K562 (cell line): Measurements from ENCODE around the gene RGS7. TPM values are rescaled to one million over a fixed set of nuclear protein-coding genes. Genes with fewer than 3 reads are reported as not detected.

Source experiments
- ATAC-seq: fragments of 200-7000 bp; cut with Tn5 transposase; 3 replicates; pipeline ENCODE4 v1.9.1; 2020; ENCODE audit warnings: moderate library complexity
- BruUV-seq: library from RNA; stranded (reverse); fragments of 400-500 nt; replicated peaks from 2 replicates; lab custom pipeline; 2021; lab: Mats Ljungman, UMichigan
- CTCF ChIA-PET: fragments of 300-600 bp; formaldehyde crosslinking; extraction: SDS; loops from one replicate; lab custom pipeline; 2021; ENCODE audit warnings: low intra/inter-chr PET ratio; lab: Yijun Ruan, JAX
- POLR2A ChIA-PET: fragments of 300-600, 350-650 bp; sonication (Branson Sonifier 250); formaldehyde crosslinking; extraction: SDS; loops from one replicate; lab custom pipeline; 2021; ENCODE audit warnings: antibody characterized with exemption, inconsistent platforms; lab: Yijun Ruan, JAX
- DNase-seq, 4 experiments: peaks; one replicate each; pipeline versions ENCODE4 v3.0.0 to v3.0.0-alpha.2; 2011 to 2018; ENCODE audit warnings: low spot score in 3 of 4, mixed read lengths in 3 of 4; ENCODE audit errors: extremely low read depth in 1 of 4
- FAIRE-seq: peaks from 2 replicates; lab custom pipeline; 2011; peaks lifted over from hg19 to GRCh38; lab: Jason Lieb, UNC
- H2AFZ ChIP-seq: 2 replicates; pipeline ENCODE4 v1.6.0; 2011; ENCODE audit warnings: low read depth, low read length, control low read depth, inconsistent platforms
- H3K27ac ChIP-seq: fragments of 200-600 bp; 3 replicates; pipeline ENCODE4 v1.8.0; 2011; ENCODE audit warnings: low read depth, mild to moderate bottlenecking, control low read depth, inconsistent platforms, low read length, moderate library complexity, mixed read lengths; ENCODE audit errors: extremely low read depth
- H3K27me3 ChIP-seq, 2 experiments: fragments of 300-600 bp in 1 of 2; 2 replicates in 1 of 2; 3 replicates in 1 of 2; pipeline versions ENCODE4 v1.6.0 to v1.8.0; 2011; ENCODE audit warnings: inconsistent platforms in 2 of 2, low read length in 2 of 2, mild to moderate bottlenecking in 1 of 2, mixed read lengths in 1 of 2, moderate library complexity in 1 of 2; ENCODE audit not compliant: control insufficient read depth in 2 of 2, insufficient read depth in 2 of 2
- H3K36me3 ChIP-seq: fragments of 300-600 bp; 3 replicates; pipeline ENCODE4 v1.8.0; 2011; ENCODE audit warnings: mild to moderate bottlenecking, low read length, inconsistent platforms; ENCODE audit not compliant: control insufficient read depth, insufficient read depth
- H3K4me1 ChIP-seq, 2 experiments: fragments of 200-600 bp in 1 of 2; replicated peaks in 1 of 2; 2 replicates in 1 of 2; 3 replicates in 1 of 2; pipeline versions ENCODE4 v1.5.1 to v1.8.0; 2011; ENCODE audit warnings: inconsistent platforms in 2 of 2, low read length in 2 of 2, mild to moderate bottlenecking in 1 of 2, mixed read lengths in 1 of 2, moderate library complexity in 1 of 2; ENCODE audit not compliant: control insufficient read depth in 2 of 2, insufficient read depth in 2 of 2
- H3K4me2 ChIP-seq: 2 replicates; pipeline ENCODE4 v1.6.1; 2011; ENCODE audit warnings: low read length, control low read depth, inconsistent platforms, mixed read lengths; ENCODE audit not compliant: insufficient read depth
- H3K4me3 ChIP-seq: fragments of 200-600 bp; sonication (generic), shearing (Covaris generic); 2 replicates; pipeline ENCODE4 v1.5.1; 2016; ENCODE audit warnings: control low read depth, inconsistent platforms
- H3K79me2 ChIP-seq: fragments of 200-600 bp; 3 replicates; pipeline ENCODE4 v1.8.0; 2011; ENCODE audit warnings: low read length, inconsistent platforms; ENCODE audit not compliant: control insufficient read depth, insufficient read depth
- H3K9ac ChIP-seq, 2 experiments: 2 replicates each; pipeline versions ENCODE4 v1.6.0 to v1.6.1; 2011; ENCODE audit warnings: low read depth in 2 of 2, low read length in 2 of 2, control low read depth in 1 of 2, inconsistent platforms in 1 of 2, mild to moderate bottlenecking in 1 of 2, mixed read lengths in 1 of 2; ENCODE audit not compliant: insufficient read depth in 1 of 2
- H3K9me1 ChIP-seq: one replicate; pipeline ENCODE4 v1.6.0; 2011; ENCODE audit warnings: inconsistent platforms, mild to moderate bottlenecking, low read length, moderate library complexity; ENCODE audit not compliant: control insufficient read depth, insufficient read depth
- H3K9me3 ChIP-seq: replicated peaks from 2 replicates; pipeline ENCODE4 v1.5.1; 2011; ENCODE audit warnings: low read depth, low read length, inconsistent platforms; ENCODE audit not compliant: control insufficient read depth, insufficient read depth
- H4K20me1 ChIP-seq: replicated peaks from 2 replicates; pipeline ENCODE4 v1.6.1; 2011; ENCODE audit warnings: low read length, inconsistent platforms, mixed read lengths; ENCODE audit not compliant: control insufficient read depth, insufficient read depth
- CBX2 ChIP-seq: fragments of 200-600 bp; sonication (generic); IDR thresholded peaks from one replicate; pipeline ENCODE4 v1.6.1; 2012; ENCODE audit warnings: mild to moderate bottlenecking, low read length, inconsistent platforms; ENCODE audit not compliant: insufficient read depth, poor library complexity, severe bottlenecking
- KLF13 ChIP-seq: fragments of 450-650 bp; IDR thresholded peaks from 2 replicates; pipeline ENCODE4 v1.6.1; 2016; ENCODE audit warnings: missing genetic modification characterization, low read depth, mild to moderate bottlenecking, missing compliant biosample characterization, moderate library complexity, borderline replicate concordance
- MAFF ChIP-seq: IDR thresholded peaks from 2 replicates; pipeline ENCODE4 v1.6.1; 2012; ENCODE audit warnings: low read length, improper control_type of control experiment
- RNF2 ChIP-seq: sonication (generic); IDR thresholded peaks from 2 replicates; pipeline ENCODE4 v1.6.1; 2016
- SIX5 ChIP-seq, 2 experiments: IDR thresholded peaks; 2 replicates each; pipeline ENCODE4 v1.6.1; 2011; ENCODE audit warnings: low read length in 2 of 2, borderline replicate concordance in 1 of 2, low read depth in 1 of 2, mild to moderate bottlenecking in 1 of 2, moderate library complexity in 1 of 2; ENCODE audit not compliant: insufficient read depth in 1 of 2
- SOX6 ChIP-seq: fragments of 450-650 bp; IDR thresholded peaks from 2 replicates; pipeline ENCODE4 v1.6.1; 2014; ENCODE audit warnings: mild to moderate bottlenecking
- YY1 ChIP-seq, 3 experiments: IDR thresholded peaks; 2 replicates each; pipeline ENCODE4 v1.6.1; 2011; ENCODE audit warnings: low read length in 2 of 3, mild to moderate bottlenecking in 2 of 3, moderate library complexity in 2 of 3, borderline replicate concordance in 1 of 3, control low read depth in 1 of 3, low read depth in 1 of 3; ENCODE audit not compliant: insufficient read depth in 3 of 3, insufficient replicate concordance in 2 of 3, control insufficient read depth in 1 of 3, insufficient read length in 1 of 3; ENCODE audit errors: extremely low read depth in 1 of 3
- ZKSCAN8 ChIP-seq: fragments of 200-800 bp; sonication (Bioruptor generic); IDR thresholded peaks from 2 replicates; pipeline ENCODE4 v1.6.1; 2016; ENCODE audit warnings: missing genetic modification characterization, missing compliant biosample characterization
- ZNF239 ChIP-seq: fragments of 250-450 bp; sonication (Bioruptor Pico); IDR thresholded peaks from 2 replicates; pipeline ENCODE4 v1.4.0; 2020; ENCODE audit warnings: mild to moderate bottlenecking
- ZNF444 ChIP-seq: fragments of 250-450 bp; sonication (Bioruptor Pico); IDR thresholded peaks from 2 replicates; pipeline ENCODE4 v1.4.0; 2020; ENCODE audit warnings: mild to moderate bottlenecking, moderate library complexity
- ZSCAN32 ChIP-seq: fragments of 450-650 bp; formaldehyde crosslinking; IDR thresholded peaks from 2 replicates; pipeline ENCODE4 v1.4.0; 2020; ENCODE audit warnings: mild to moderate bottlenecking, moderate library complexity
- WGBS: fragments of 100-300 bp; shearing (Covaris generic); methylation state at CpG from one replicate; pipeline ENCODE4 v1.1.6; 2016; ENCODE audit warnings: low coverage, mixed read lengths; ENCODE audit not compliant: insufficient coverage; ENCODE audit errors: missing lambda C conversion rate; 5-methylcytosine and 5-hydroxymethylcytosine counted together
- in situ Hi-C: fragments of 300-500 bp; cut with MboI; formaldehyde crosslinking; loops from 4 replicates; pipeline ENCODE4 v1.15.0; 2018; ENCODE audit warnings: inconsistent platforms, mixed read lengths
- intact Hi-C: fragments of 100-400 bp; cut with micrococcal nuclease; formaldehyde crosslinking; loops from 2 replicates; pipeline ENCODE4 v1.14.2; 2022
- polyA plus RNA-seq, 8 experiments: library from polyadenylated mRNA; depleted of rRNA in 4 of 8; stranded (reverse) in 5 of 8; unstranded in 3 of 8; fragments of >200 nt; fragmentation: Nextera tagmentation in 2 of 8; fragmentation: Illumina TruSeq in 1 of 8; extraction: Ambion mirVana in 2 of 8; extraction: Trizol in 1 of 8; gene quantifications; 2 replicates each; pipeline versions ENCODE4 v1.2.1 to v1.2.3, GENCODE V29; 2011 to 2014; ENCODE audit warnings: inconsistent platforms in 1 of 8, missing spikeins in 1 of 8
- total RNA-seq, 7 experiments: library from RNA; depleted of rRNA in 6 of 7; stranded (reverse); fragments of >200 nt in 6 of 7; fragmentation: Illumina TruSeq in 2 of 7; extraction: Trizol in 2 of 7; gene quantifications; 2 replicates each; pipeline versions ENCODE4 v1.2.1 to v1.2.3, GENCODE V29; 2011 to 2021; ENCODE audit warnings: low replicate concordance in 1 of 7
- TF ChIP-seq, protein P1 (sequence below): conservative IDR thresholded peaks from 2 replicates; pipeline ENCODE4 v1.6.1; 2011; ENCODE audit warnings: low read depth, mild to moderate bottlenecking, low read length; ENCODE audit not compliant: control insufficient read depth
- TF ChIP-seq, protein P2 (sequence below): fragments of 250-450 bp; sonication (Bioruptor Pico); IDR thresholded peaks from 2 replicates; pipeline ENCODE4 v1.9.0; 2021; ENCODE audit warnings: mild to moderate bottlenecking, inconsistent platforms
- TF ChIP-seq, protein P3 (sequence below): fragments of 450-650 bp; IDR thresholded peaks from 2 replicates; pipeline ENCODE4 v1.6.1; 2016; ENCODE audit warnings: borderline replicate concordance

The RGS7 gene
- total and polyA plus RNA-seq, 9 of the 15 experiments (the other 6 are each of a cell fraction or from before 2014, with no cell fraction given), result not detected

DNA sequence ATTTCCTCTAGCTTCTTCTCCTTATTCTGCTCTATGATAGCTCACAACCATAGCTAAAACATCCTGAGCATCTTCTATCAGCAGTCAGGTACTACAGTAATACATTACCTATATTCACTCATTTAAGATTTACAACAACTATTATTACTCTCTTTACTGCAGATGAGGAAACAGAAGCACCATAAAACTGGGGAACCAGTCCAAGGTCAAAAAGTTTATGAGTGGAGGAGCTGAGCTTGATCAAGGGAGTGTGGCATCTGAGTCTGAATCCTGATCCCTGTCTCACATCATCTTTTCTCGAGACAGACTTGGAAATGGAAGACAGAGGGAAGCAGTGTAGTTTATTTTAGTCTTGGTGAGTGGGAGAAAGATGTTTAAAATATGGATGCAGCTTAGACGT lies 288.6 kb downstream of the RGS7 start:
- H3K27ac ChIP-seq, result no peak overlapping the region
- ChIA-PET CTCF (interaction anchor here (0.6 kb wide), 1 partner anchor 569 kb away, joined by 3 read pairs; no protein-coding TSS in a partner anchor), POLR2A (no interaction called here)
- no peaks in the 10 kb centered on the region for H3K79me2 ChIP-seq
- intact Hi-C loops, result no loop called here
- H3K9me1 ChIP-seq, result no peaks in the 10 kb centered on the region
- no peak overlapping the region for H3K4me2 ChIP-seq
- WGBS, result 0% methylated on average over 2 of the region's 2 CpGs
- DNase-seq, result no peak
- H3K4me3 ChIP-seq, result no peak overlapping the region
- FAIRE-seq, result no peak
- H2AFZ ChIP-seq, result no peak overlapping the region
- no peaks in the 10 kb centered on the region for H3K4me1 ChIP-seq
- no TSS peak for BruUV-seq
- H3K9me3 ChIP-seq, result no peaks in the 10 kb centered on the region; the same call in 1 of the 2 replicates
- H3K9ac ChIP-seq, result no peak overlapping the region
- no peaks in the 10 kb centered on the region for H3K27me3 ChIP-seq
- in situ Hi-C loops, result no loop called here
- no peaks in the 10 kb centered on the region for H3K36me3 ChIP-seq
- H4K20me1 ChIP-seq, result no peaks in the 10 kb centered on the region
- ATAC-seq, result no peak
- TF ChIP-seq, protein P1, sequence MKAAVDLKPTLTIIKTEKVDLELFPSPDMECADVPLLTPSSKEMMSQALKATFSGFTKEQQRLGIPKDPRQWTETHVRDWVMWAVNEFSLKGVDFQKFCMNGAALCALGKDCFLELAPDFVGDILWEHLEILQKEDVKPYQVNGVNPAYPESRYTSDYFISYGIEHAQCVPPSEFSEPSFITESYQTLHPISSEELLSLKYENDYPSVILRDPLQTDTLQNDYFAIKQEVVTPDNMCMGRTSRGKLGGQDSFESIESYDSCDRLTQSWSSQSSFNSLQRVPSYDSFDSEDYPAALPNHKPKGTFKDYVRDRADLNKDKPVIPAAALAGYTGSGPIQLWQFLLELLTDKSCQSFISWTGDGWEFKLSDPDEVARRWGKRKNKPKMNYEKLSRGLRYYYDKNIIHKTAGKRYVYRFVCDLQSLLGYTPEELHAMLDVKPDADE, result no peak
- TF ChIP-seq MAFF (no peak), SIX5 (IDR thresholded peaks at IDR 0.05; ENCODE audit: borderline replicate concordance in 1 of 2, insufficient read depth in 1 of 2, low read depth in 1 of 2, low read length in 2 of 2) (no peak), ZKSCAN8 (no peak), KLF13 (tag) (no peak), YY1 (IDR thresholded peaks at IDR 0.05; ENCODE audit: borderline replicate concordance in 1 of 3, control insufficient read depth in 1 of 3, extremely low read depth in 1 of 3, insufficient read depth in 3 of 3, insufficient read length in 1 of 3, insufficient replicate concordance in 2 of 3, low read depth in 1 of 3, low read length in 2 of 3) (no peak), CBX2 (no peak), ZSCAN32 (CRISPR knock-in tag) (no peak), ZNF239 (no peak), RNF2 (no peak), ZNF444 (CRISPR knock-in tag) (no peak), SOX6 (no peak)
- TF ChIP-seq, protein P2, sequence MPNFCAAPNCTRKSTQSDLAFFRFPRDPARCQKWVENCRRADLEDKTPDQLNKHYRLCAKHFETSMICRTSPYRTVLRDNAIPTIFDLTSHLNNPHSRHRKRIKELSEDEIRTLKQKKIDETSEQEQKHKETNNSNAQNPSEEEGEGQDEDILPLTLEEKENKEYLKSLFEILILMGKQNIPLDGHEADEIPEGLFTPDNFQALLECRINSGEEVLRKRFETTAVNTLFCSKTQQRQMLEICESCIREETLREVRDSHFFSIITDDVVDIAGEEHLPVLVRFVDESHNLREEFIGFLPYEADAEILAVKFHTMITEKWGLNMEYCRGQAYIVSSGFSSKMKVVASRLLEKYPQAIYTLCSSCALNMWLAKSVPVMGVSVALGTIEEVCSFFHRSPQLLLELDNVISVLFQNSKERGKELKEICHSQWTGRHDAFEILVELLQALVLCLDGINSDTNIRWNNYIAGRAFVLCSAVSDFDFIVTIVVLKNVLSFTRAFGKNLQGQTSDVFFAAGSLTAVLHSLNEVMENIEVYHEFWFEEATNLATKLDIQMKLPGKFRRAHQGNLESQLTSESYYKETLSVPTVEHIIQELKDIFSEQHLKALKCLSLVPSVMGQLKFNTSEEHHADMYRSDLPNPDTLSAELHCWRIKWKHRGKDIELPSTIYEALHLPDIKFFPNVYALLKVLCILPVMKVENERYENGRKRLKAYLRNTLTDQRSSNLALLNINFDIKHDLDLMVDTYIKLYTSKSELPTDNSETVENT (CRISPR knock-in tag), result no peak
- TF ChIP-seq, protein P3, sequence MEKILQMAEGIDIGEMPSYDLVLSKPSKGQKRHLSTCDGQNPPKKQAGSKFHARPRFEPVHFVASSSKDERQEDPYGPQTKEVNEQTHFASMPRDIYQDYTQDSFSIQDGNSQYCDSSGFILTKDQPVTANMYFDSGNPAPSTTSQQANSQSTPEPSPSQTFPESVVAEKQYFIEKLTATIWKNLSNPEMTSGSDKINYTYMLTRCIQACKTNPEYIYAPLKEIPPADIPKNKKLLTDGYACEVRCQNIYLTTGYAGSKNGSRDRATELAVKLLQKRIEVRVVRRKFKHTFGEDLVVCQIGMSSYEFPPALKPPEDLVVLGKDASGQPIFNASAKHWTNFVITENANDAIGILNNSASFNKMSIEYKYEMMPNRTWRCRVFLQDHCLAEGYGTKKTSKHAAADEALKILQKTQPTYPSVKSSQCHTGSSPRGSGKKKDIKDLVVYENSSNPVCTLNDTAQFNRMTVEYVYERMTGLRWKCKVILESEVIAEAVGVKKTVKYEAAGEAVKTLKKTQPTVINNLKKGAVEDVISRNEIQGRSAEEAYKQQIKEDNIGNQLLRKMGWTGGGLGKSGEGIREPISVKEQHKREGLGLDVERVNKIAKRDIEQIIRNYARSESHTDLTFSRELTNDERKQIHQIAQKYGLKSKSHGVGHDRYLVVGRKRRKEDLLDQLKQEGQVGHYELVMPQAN, result no peak
